Endothelial cell (in vitro differentiated cells): ENCODE results near the gene ALDH16A1. TPM values are rescaled to one million over a fixed set of nuclear protein-coding genes. Genes with fewer than 3 reads are reported as not detected.
"Not testable (repeated sequence)": the region's sequence is repeated elsewhere in the genome, so short reads cannot be mapped to it uniquely, and the experiment has no call there.

ENCODE experiments used
- DNase-seq: peaks from one replicate; pipeline ENCODE4 v3.0.0; 2021; ENCODE audit warnings: low spot score
- H3K27ac Mint-ChIP-seq: one replicate; pipeline ENCODE4 v1.8.0; 2021; ENCODE audit warnings: mixed read lengths, inconsistent platforms; ENCODE audit not compliant: unreplicated experiment
- H3K27me3 Mint-ChIP-seq: one replicate; pipeline ENCODE4 v1.8.0; 2021; ENCODE audit warnings: mild to moderate bottlenecking, moderate library complexity, mixed read lengths, inconsistent platforms; ENCODE audit not compliant: unreplicated experiment
- H3K36me3 Mint-ChIP-seq: one replicate; pipeline ENCODE4 v1.8.0; 2021; ENCODE audit warnings: mild to moderate bottlenecking, low read depth, mixed read lengths, inconsistent platforms; ENCODE audit not compliant: unreplicated experiment
- H3K4me1 Mint-ChIP-seq: one replicate; pipeline ENCODE4 v1.8.0; 2021; ENCODE audit warnings: mild to moderate bottlenecking, mixed read lengths, inconsistent platforms; ENCODE audit not compliant: unreplicated experiment
- H3K4me3 Mint-ChIP-seq: one replicate; pipeline ENCODE4 v1.8.0; 2021; ENCODE audit warnings: mild to moderate bottlenecking, mixed read lengths, inconsistent platforms; ENCODE audit not compliant: unreplicated experiment
- H3K9me3 Mint-ChIP-seq: one replicate; pipeline ENCODE4 v1.8.0; 2021; ENCODE audit warnings: mixed read lengths, inconsistent platforms; ENCODE audit not compliant: unreplicated experiment
- CTCF ChIP-seq: fragments of 200-600 bp; sonication (generic); IDR thresholded peaks from one replicate; pipeline ENCODE4 v1.5.0; 2021; ENCODE audit warnings: antibody characterized with exemption; ENCODE audit not compliant: unreplicated experiment
- total RNA-seq: library from RNA; stranded (reverse); fragmentation: NEBNext Ultra II Directional; extraction: Animal tissue kit (Norgen Biotek cat#: 25700); gene quantifications from one replicate; pipeline ENCODE4 v1.2.1, GENCODE V29; 2021; ENCODE audit not compliant: unreplicated experiment

The ALDH16A1 gene
- total RNA-seq, 1 donor from 2014 or later, result 49.6 TPM

- Mint-ChIP-seq H3K27me3 (peaks cover 24% of the 10 kb centered on the region), H3K36me3 (peaks cover 13% of the 10 kb centered on the region), H3K4me1 (peaks cover 20% of the 10 kb centered on the region), H3K4me3 (no peak overlapping the region), H3K27ac (peak overlapping the region; percentile 38), H3K9me3 (no peaks in the 10 kb centered on the region)
- DNase-seq, result no peak
- no peak for TF ChIP-seq CTCF
Observed at GRCh38 chr19:49456326-49456725, 3.3 kb downstream of the ALDH16A1 start.

GRCh38 chr19:49458567-49458903 is 5.5 kb downstream of the ALDH16A1 start:
- Mint-ChIP-seq H3K27ac (no peak overlapping the region), H3K27me3 (peaks cover 18% of the 10 kb centered on the region), H3K4me3 (no peak overlapping the region), H3K36me3 (peaks cover 6% of the 10 kb centered on the region), H3K4me1 (peaks cover 8% of the 10 kb centered on the region), H3K9me3 (no peaks in the 10 kb centered on the region)
- DNase-seq, result no peak
- no peak for TF ChIP-seq CTCF

GRCh38 chr19:49459388-49459787 is 6.4 kb downstream of the ALDH16A1 start:
- Mint-ChIP-seq H3K36me3 (peaks cover 7% of the 10 kb centered on the region), H3K9me3 (no peaks in the 10 kb centered on the region), H3K27ac (no peak overlapping the region), H3K27me3 (peaks cover 12% of the 10 kb centered on the region), H3K4me1 (peaks cover under 1% of the 10 kb centered on the region), H3K4me3 (no peak overlapping the region)
- DNase-seq, result no peak
- no peak for TF ChIP-seq CTCF

GRCh38 chr19:49461130-49461529 is 8.1 kb downstream of the ALDH16A1 start:
- DNase-seq, H3K9me3 Mint-ChIP-seq, H3K4me3 Mint-ChIP-seq, H3K4me1 Mint-ChIP-seq, H3K27me3 Mint-ChIP-seq, H3K36me3 Mint-ChIP-seq, H3K27ac Mint-ChIP-seq: not testable (repeated sequence)

- H3K27me3 Mint-ChIP-seq, result peaks cover 9% of the 10 kb centered on the region
- DNase-seq, result no peak
- no peak overlapping the region for H3K27ac Mint-ChIP-seq
- no peak for TF ChIP-seq CTCF
- peaks cover 10% of the 10 kb centered on the region for H3K36me3 Mint-ChIP-seq
- no peak overlapping the region for H3K4me3 Mint-ChIP-seq
- H3K9me3 Mint-ChIP-seq, result no peaks in the 10 kb centered on the region
- H3K4me1 Mint-ChIP-seq, result no peaks in the 10 kb centered on the region
Observed at GRCh38 chr19:49461656-49462055, 8.6 kb downstream of the ALDH16A1 start.

- Mint-ChIP-seq H3K27ac (no peak overlapping the region), H3K27me3 (peaks cover 8% of the 10 kb centered on the region), H3K4me3 (no peak overlapping the region), H3K36me3 (peaks cover 6% of the 10 kb centered on the region), H3K4me1 (no peaks in the 10 kb centered on the region), H3K9me3 (no peaks in the 10 kb centered on the region)
- TF ChIP-seq CTCF, result no peak
- DNase-seq, result no peak
Observed at GRCh38 chr19:49462492-49462891, 9.5 kb downstream of the ALDH16A1 start.
